ENCODE data around the gene CELF1.

CELF1 gene

DNA sequence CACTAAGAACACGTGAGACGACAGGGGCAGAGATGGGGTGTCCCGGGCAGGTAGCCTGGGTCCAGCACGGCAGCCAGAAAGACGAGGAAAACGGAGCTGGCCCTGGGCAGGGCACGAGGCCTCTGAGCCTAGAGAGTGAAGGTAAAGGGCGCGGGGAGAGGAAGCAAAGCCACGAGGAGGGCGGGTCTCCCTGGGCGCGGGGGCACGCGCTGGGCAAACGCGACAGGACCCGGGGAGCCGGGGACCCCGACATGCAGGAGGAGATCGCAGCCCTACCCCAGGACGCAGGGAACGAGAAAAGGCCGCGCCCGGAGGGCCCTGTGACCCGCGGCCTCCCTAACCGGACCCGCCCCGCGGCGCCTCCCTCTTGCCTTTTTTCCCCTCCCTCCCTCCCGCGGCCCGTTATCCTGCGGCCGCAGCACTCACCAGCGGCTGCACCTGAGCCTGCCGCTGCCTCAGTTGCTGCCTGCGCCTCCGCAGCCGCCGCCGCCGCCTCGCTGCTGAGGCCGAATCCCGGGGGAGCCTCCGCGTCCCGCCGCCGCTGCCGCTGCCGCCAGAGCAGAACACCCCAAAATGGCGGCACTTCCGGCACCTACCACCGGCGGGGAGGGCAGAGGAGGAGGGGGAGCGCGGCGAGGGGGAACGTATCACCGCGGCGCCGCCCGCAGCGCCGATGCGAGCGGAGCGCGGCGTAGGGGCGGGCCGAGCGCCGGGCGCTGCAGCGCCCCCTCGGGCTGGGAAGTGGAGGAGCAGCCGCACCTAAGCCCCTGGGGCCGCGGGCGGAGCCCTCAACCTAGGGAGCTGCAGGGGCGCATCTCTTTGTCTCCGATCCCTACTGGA lies at the start of gene CELF1:
Gene CELF1, minus strand, starts transcription at position 567 of the 840 bp plus-strand sequence. CDS start 53,609 bp downstream, outside the sequence.
- DNase-seq: peak; percentile 74

- no peak for DNase-seq
These were observed 47.0 kb upstream of the CELF1 start for GRCh38 chr11:47599902-47600301.

DNA sequence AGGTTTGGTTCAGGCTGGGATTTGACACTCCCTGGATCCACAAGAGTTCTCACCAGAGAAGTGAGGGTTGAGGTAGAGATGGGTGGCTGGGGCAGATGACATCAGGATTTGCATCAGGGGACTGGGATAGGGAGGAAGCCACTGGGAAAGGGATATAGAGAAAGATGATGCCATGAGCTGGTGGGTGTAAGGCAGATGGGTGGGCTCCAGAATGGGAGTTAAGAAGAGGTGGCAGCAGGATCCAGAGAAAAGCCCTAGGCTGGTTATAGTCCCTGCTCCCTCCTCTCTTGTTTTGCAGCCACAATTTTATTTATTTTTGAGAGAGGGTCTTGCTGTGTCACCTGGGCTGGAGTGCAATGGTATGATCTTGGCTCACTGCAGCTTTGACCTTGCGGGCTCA lies 43.0 kb upstream of the CELF1 start:
- no peak for DNase-seq

- DNase-seq: peak; percentile 12
These were observed 42.1 kb upstream of the CELF1 start for GRCh38 chr11:47595029-47595428.

DNA sequence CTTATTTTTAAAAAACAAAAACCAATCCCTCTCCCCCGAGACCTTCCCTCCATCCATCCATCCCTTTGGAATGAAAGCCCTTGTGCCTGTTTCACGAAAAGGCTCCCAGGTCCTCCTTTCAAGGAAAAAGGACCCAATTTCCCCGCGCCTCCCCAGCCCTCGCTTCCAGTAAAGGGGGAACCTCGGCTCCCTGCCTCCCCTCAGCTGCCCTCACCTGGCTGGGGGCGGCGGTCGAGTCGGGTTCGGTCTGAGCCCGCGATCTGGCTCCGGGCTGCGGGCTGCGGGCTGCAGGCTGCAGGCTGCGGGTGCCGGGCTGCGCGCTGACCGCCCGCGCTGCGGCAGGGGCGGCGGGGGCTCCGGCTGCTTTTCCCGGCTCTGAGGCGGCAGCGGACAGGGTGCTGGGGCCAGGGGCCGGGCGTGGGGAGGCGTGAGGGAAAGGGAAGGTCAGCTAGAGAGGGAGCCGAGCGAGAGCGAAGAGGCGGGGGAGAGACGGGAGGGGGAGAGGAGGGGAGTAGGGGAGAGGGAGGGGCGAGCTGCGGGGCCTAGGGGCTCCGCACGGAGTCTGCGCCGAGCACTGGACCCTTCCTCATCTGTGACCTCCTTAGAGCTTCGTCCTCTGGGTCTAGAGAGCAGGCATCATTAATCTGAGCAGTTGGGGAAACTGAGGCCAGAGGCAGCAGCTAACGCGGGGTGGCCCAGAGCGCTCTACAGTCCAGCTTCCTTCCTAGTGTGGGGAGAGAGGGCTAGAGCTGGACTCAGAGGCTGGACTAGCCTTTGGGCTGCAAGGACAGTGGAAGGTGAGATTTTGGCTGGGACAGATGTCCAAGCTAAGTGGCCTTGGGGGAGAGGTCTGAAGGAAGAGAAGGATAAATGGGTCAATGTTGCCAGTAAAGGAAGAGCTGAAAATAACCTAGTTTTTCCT lies 41.3 kb upstream of the CELF1 start, which contains the start of gene C1QTNF4:
Gene C1QTNF4, minus strand, starts transcription at position 478 of the 922 bp plus-strand sequence. CDS start 3,601 bp downstream, outside the sequence.
- no peak for DNase-seq

DNA sequence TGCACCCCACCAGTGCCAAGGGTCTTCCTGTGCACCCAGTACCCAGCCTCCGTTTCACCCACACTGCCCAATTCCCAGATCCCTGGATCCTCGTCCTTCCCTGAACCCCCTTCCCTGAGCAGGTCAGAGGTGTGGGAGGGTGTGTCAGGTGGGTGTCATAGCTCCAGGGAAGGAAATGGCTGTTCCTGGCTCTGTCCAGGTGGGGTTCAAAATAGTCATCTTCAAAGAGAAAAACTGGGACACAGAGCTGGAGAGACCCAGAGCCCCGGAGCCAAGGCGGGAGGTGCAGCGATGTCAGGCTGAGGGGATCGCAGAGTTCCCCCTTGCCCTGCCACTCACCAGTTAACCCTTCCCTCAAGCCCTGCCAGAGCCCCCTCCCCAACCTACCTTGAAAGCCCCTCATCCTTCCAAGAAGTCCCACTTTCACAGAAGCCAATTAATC lies 40.6 kb upstream of the CELF1 start:
- DNase-seq: no peak

- DNase-seq: no peak
These were observed 40.0 kb upstream of the CELF1 start for GRCh38 chr11:47592970-47593369.

DNA sequence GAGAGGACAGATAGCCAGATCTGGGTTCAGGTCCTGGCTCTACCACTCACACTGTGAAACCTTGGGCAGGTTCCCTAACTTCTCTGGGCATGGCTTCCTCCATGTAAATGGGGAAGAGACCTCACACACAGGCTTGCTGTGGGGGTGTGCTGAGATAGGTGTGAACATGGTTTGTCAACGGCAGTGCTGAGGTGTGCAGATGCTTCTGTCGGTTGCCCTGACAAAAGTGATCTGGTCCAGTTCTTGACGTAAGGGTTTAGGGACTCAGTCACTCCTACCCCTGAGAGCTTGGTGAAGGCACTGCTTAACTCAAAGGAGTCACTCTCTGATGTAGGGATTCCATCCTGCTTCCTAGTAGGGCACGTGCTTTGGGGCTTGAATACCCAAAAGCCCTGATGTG lies 39.3 kb upstream of the CELF1 start:
- DNase-seq: no peak

- DNase-seq: no peak
These were observed 38.8 kb upstream of the CELF1 start for GRCh38 chr11:47591764-47592163.

- no peak for DNase-seq
These were observed 37.3 kb upstream of the CELF1 start for GRCh38 chr11:47589977-47590861.

DNA sequence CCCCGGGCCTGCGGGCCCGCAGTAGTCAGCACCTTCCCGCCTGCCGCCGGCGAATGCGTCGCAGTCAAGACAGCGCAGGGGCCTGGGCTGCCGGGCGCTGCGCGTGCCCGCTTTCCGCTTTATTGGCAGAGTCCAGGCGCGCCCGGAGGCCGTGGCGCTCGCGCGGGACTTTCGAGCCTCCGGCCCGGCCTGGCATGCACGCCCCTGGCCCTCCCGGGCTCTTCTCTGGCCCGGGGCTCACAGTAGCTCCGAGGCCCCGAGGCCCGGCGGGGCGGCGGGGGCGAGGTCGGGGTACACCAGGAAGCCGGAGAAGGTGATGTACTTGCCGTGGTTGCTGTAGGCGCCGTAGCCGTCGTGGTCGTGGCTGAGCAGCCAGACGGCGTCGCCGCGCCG lies 36.6 kb upstream of the CELF1 start:
- no peak for DNase-seq

DNA sequence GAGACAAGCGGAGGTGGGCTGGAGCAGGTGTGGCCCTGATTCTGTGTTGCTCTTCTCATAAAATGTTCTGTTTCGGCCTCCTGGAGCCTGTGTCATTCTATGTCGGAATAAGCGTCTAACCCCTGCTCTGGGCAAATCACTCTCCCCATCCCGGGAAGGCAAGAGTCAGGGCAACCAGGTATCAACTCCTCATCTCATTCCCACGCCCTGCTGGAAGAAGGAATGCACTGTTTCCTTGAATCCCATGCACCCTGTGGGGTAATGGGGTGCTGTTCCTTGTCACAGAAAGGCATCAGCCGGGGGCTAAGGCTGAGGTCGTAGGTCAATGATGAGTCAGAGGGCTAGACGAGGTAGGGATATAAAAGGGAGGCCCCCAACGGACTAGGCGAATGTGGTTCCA lies 36.2 kb upstream of the CELF1 start:
- no peak for DNase-seq

DNA sequence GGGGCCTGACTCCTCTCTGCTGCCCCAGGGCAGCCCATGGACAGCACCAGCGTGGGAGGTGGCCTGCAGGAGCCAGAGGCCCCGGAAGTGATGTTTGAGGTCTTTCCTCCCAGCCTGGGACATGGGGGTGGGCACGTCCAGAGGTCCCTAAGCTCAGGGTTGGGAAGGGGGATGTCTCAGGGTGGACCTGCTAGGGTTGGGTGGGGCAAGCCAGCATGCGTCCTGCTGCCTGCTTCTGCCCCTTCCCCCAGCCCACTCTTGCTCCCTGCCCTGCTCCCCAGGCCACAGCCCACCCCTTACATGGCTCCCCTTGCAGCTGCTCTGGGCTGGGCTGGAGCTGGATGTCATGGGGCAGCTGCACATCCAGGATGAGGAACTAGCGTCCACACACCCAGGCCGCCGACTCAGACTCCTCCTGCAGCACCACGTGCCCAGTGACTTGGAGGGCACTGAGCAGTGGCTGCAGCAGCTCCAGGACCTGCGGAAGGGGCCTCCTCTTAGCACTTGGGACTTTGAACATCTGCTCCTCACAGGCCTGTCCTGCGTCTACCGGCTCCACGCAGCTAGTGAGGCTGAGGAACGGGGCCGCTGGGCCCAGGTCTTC lies 34.9 kb upstream of the CELF1 start:
- DNase-seq: no peak

DNA sequence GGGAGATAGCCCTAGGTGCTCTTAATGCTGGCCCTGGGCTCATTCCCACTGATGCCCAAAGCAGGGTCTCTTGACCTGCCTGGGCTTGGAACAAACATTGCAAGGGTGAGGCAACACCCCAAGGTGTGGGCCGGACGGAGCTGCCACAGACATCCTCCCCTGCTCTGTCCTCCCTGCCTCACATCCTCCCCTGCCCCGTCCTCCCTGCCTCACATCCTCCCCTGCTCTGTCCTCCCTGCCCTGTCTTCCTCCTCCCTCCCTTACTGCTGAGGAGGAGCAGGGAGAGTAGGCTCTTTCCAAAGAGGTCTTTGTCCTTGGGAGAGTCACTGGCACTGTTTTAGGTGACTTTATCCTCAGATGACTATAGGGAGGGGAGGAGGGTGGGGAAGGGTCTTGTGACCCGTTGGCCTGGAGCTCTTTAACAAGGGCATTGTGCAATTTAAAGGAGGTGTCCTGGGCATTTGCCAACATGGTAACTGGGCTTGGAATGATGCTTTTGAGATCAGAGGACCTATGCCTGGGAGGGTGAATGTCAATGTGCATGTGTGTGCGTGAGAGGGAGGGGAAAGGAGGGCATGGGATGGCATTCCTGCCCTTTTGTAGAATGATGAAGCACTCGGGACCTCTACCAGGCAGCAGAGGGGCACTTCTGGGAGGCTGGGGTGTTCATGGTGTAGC lies 34.2 kb upstream of the CELF1 start:
- DNase-seq: no peak

DNA sequence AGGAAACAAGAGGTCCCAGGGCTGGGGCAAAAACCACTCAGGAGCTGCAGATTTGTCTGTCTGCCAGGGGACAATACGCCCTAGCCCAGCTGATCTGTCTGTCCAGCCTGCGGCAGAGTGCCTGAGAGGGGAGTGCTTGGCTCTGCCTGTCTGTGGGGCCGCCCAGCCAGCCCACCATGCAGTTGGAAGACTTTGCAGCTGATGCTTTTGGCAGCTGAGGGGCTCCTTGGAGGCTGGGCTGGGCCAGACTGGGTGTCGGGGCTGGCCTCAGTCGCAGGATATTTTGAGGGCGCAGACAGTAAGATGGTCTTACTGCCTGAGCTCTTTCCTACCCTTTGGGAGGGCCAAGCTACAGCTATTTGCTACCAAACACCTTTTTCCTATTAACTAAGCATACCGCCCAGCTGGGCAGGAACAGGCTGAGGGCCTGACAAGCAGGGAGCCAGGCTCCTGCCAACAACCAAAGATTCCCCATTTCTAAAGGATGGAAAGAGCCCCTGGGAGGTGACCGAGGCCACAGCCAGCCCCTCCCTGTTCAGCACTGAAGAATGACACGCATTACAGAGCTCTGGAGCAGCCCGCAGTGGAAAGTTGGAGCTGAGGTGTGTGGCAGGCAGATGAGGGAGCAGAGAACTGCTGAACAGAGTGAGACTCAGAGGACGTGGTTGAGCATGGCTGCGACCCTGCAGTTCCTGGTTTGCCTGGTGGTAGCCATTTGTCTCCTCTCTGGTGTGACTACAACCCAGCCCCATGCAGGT lies 33.3 kb upstream of the CELF1 start, which contains the start of gene FAM180B:
Gene FAM180B, plus strand, starts transcription at position 581 of the 758 bp plus-strand sequence. Its CDS starts 91 bp downstream, at position 672.
- DNase-seq: no peak

- no peak for DNase-seq
These were observed 30.9 kb upstream of the CELF1 start for GRCh38 chr11:47583844-47584243.

DNA sequence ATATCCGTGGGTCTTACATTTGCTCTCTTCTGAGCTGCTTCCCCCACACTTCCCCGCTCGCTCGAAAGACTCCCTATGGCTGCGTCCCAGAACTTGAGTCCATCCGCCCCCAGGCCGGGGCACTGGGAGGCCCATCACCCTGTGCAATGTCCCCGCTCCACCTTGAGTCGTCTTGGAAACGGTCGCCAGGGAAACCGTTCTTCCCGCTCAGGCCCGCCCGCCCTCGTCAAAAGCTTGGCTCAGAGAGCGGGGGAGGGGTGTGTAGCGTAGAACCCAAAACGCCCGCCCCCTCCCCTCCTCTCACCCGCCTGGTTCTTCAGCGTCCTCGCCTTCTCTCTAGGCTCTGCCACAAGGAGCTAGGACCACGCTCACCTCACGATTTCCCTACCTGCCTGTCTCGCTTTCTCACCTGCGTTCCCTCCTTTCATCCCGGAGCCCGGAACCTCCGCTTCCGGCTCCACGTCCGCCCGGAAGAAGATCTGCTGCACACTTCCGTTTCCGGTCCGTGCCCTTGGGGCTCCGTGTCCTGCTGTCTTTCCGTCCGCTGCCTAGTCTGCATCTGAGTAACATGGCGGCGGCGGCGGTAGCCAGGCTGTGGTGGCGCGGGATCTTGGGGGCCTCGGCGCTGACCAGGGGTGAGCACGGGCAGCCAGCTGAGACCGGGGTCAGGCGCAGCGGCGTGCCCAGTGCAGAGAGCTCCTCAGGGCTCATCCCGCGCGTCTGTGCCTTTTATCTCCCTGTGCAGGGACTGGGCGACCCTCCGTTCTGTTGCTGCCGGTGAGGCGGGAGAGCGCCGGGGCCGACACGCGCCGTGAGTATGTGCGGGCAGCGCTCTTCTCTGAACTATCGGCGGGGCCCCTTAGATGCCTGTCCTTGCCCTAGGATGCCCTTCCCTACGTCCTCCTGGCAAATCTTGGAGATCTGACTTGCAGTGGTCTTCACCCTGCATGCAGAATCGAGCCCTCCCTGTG lies 25.9 kb upstream of the CELF1 start, which contains the start of the genes KBTBD4 and NDUFS3:
Gene KBTBD4, minus strand, starts transcription at position 447 of the 971 bp plus-strand sequence. Its CDS starts 19 bp downstream, at position 428.
Gene NDUFS3, plus strand, starts transcription at position 551 of the 971 bp plus-strand sequence. Its CDS starts 18 bp downstream, at position 569.
- peak; percentile 88 for DNase-seq

- no peak for DNase-seq
These were observed 24.6 kb upstream of the CELF1 start for GRCh38 chr11:47577460-47578041.

- DNase-seq: no peak
These were observed 20.4 kb upstream of the CELF1 start for GRCh38 chr11:47573321-47573720.
